HG03575 (cell line): Measurements from ENCODE around the gene NTN1.
"Not testable (repeated sequence)": the region's sequence is repeated elsewhere in the genome, so short reads cannot be mapped to it uniquely, and the experiment has no call there.

Experiments used
- ATAC-seq: cut with Tn5 transposase; IDR thresholded peaks from one replicate; pipeline ENCODE4 v1.9.1; 2021; ENCODE audit not compliant: unreplicated experiment, insufficient number of reproducible peaks, low FRiP score; ENCODE audit errors: extremely low read depth

Gene NTN1

GRCh38 chr17:9244066-9245052, 223.0 kb downstream of the NTN1 start:
- no peak for ATAC-seq

GRCh38 chr17:9247401-9247938, 226.2 kb downstream of the NTN1 start:
- ATAC-seq: no peak

- ATAC-seq: no peak
Measured at GRCh38 chr17:9249245-9249953, 228.1 kb downstream of the NTN1 start.

GRCh38 chr17:9251273-9251672, 230.0 kb downstream of the NTN1 start:
- no peak for ATAC-seq

GRCh38 chr17:9253308-9253707, 232.0 kb downstream of the NTN1 start:
- no peak for ATAC-seq

GRCh38 chr17:9254841-9255240, 233.5 kb downstream of the NTN1 start:
- ATAC-seq: no peak

GRCh38 chr17:9255833-9256232, 234.5 kb downstream of the NTN1 start:
- no peak for ATAC-seq

GRCh38 chr17:9256361-9256750, 235.0 kb downstream of the NTN1 start:
- no peak for ATAC-seq

- ATAC-seq: no peak
Measured at GRCh38 chr17:9256751-9257629, 235.7 kb downstream of the NTN1 start.

GRCh38 chr17:9257630-9257965, 236.3 kb downstream of the NTN1 start:
- not testable (repeated sequence) for ATAC-seq

GRCh38 chr17:9258115-9259015, 237.1 kb downstream of the NTN1 start:
- no peak for ATAC-seq

- no peak for ATAC-seq
Measured at GRCh38 chr17:9259419-9259818, 238.1 kb downstream of the NTN1 start.

GRCh38 chr17:9261081-9262012, 240.0 kb downstream of the NTN1 start:
- no peak for ATAC-seq

- ATAC-seq: no peak
Measured at GRCh38 chr17:9266031-9266680, 244.8 kb downstream of the NTN1 start.

GRCh38 chr17:9266697-9267117, 245.4 kb downstream of the NTN1 start:
- no peak for ATAC-seq

GRCh38 chr17:9268546-9268945, 247.2 kb downstream of the NTN1 start:
- no peak for ATAC-seq
